ENCODE data around the gene SMIM1.

SMIM1 gene

GRCh38 chr1:3772715-3773571, at the start of gene SMIM1:
Gene SMIM1, plus strand, starts transcription at chr1:3772749. Its CDS starts 2,625 bp downstream, at chr1:3775374.
- no peak for DNase-seq (ENCODE audit: low read depth)

GRCh38 chr1:3722846-3723245, 49.7 kb upstream of the SMIM1 start:
- DNase-seq (ENCODE audit: low read depth): no peak

- DNase-seq (ENCODE audit: low read depth): peak; percentile 71
Observed at GRCh38 chr1:3724416-3725030, 48.0 kb upstream of the SMIM1 start.

GRCh38 chr1:3725366-3725765, 47.2 kb upstream of the SMIM1 start:
- no peak for DNase-seq (ENCODE audit: low read depth)

GRCh38 chr1:3727042-3727824, 45.3 kb upstream of the SMIM1 start:
- DNase-seq (ENCODE audit: low read depth): no peak

GRCh38 chr1:3727825-3728776, 44.4 kb upstream of the SMIM1 start:
- no peak for DNase-seq (ENCODE audit: low read depth)

GRCh38 chr1:3729594-3730542, 42.7 kb upstream of the SMIM1 start:
- no peak for DNase-seq (ENCODE audit: low read depth)

GRCh38 chr1:3730543-3731247, 41.9 kb upstream of the SMIM1 start:
- DNase-seq (ENCODE audit: low read depth): no peak

GRCh38 chr1:3731583-3732433, 40.7 kb upstream of the SMIM1 start:
- no peak for DNase-seq (ENCODE audit: low read depth)

GRCh38 chr1:3732434-3733093, 40.0 kb upstream of the SMIM1 start:
- no peak for DNase-seq (ENCODE audit: low read depth)

GRCh38 chr1:3733094-3733882, 39.3 kb upstream of the SMIM1 start:
- no peak for DNase-seq (ENCODE audit: low read depth)

GRCh38 chr1:3733883-3734589, 38.5 kb upstream of the SMIM1 start:
- DNase-seq (ENCODE audit: low read depth): no peak

- no peak for DNase-seq (ENCODE audit: low read depth)
Observed at GRCh38 chr1:3734602-3735001, 37.9 kb upstream of the SMIM1 start.

- no peak for DNase-seq (ENCODE audit: low read depth)
Observed at GRCh38 chr1:3735027-3735681, 37.4 kb upstream of the SMIM1 start.

GRCh38 chr1:3735688-3736087, 36.9 kb upstream of the SMIM1 start:
- DNase-seq (ENCODE audit: low read depth): no peak

- no peak for DNase-seq (ENCODE audit: low read depth)
Observed at GRCh38 chr1:3736131-3736561, 36.4 kb upstream of the SMIM1 start.
